Mesothelial cell of epicardium (in vitro differentiated cells): ENCODE measurements around the gene DMD. TPM values are rescaled to one million over a fixed set of nuclear protein-coding genes. Genes with fewer than 3 reads are reported as not detected.

Source experiments
- DNase-seq, 2 experiments: peaks; one replicate each; pipeline ENCODE4 v3.0.0; 2021; ENCODE audit warnings: low spot score in 2 of 2; ENCODE audit not compliant: unreplicated experiment in 2 of 2
- H3K27ac Mint-ChIP-seq: 2 replicates; pipeline ENCODE4 v1.8.0; 2021; ENCODE audit warnings: mixed read lengths
- H3K27me3 Mint-ChIP-seq: 2 replicates; pipeline ENCODE4 v1.8.0; 2021; ENCODE audit warnings: low read depth, mixed read lengths
- H3K36me3 Mint-ChIP-seq: 2 replicates; pipeline ENCODE4 v1.8.0; 2021; ENCODE audit warnings: mixed read lengths
- H3K4me1 Mint-ChIP-seq: 2 replicates; pipeline ENCODE4 v1.8.0; 2021; ENCODE audit warnings: mixed read lengths
- H3K4me3 Mint-ChIP-seq: 2 replicates; pipeline ENCODE4 v1.8.0; 2021; ENCODE audit warnings: mild to moderate bottlenecking, moderate library complexity, mixed read lengths
- H3K9me3 Mint-ChIP-seq: 2 replicates; pipeline ENCODE4 v1.8.0; 2021; ENCODE audit warnings: mixed read lengths
- total RNA-seq: library from RNA; stranded (reverse); gene quantifications from 3 replicates; pipeline ENCODE4 v1.2.1, GENCODE V29; 2021
- TF ChIP-seq, protein P1 (sequence below): fragments of 200-600 bp; sonication (generic); IDR thresholded peaks from one replicate; pipeline ENCODE4 v1.5.0; 2021; ENCODE audit warnings: antibody characterized with exemption; ENCODE audit not compliant: unreplicated experiment

Gene DMD
- total RNA-seq, 1 donor from 2014 or later: 79.4 TPM

DNA sequence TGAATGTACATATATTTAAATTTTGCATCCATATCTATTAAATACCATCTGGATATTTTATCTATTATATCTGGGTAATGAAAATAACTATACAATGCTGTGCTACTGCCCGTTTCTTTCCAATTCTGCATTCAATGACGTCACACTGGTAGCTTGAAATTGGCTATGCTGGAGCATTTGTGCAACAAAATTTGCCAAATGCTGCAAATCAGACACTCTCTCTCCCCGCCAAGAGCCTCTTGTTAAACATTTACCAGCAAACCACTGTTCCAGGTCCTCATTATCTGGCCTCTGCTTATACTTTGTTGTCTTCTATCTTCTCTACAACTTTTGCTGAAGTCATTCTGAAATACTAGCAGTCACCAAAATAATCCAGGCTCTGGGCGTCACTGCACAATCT lies 1201.1 kb downstream of the DMD start:
- peaks cover 11% of the 10 kb centered on the region for H3K9me3 Mint-ChIP-seq
- H3K4me3 Mint-ChIP-seq: no peak overlapping the region
- TF ChIP-seq, protein P1, sequence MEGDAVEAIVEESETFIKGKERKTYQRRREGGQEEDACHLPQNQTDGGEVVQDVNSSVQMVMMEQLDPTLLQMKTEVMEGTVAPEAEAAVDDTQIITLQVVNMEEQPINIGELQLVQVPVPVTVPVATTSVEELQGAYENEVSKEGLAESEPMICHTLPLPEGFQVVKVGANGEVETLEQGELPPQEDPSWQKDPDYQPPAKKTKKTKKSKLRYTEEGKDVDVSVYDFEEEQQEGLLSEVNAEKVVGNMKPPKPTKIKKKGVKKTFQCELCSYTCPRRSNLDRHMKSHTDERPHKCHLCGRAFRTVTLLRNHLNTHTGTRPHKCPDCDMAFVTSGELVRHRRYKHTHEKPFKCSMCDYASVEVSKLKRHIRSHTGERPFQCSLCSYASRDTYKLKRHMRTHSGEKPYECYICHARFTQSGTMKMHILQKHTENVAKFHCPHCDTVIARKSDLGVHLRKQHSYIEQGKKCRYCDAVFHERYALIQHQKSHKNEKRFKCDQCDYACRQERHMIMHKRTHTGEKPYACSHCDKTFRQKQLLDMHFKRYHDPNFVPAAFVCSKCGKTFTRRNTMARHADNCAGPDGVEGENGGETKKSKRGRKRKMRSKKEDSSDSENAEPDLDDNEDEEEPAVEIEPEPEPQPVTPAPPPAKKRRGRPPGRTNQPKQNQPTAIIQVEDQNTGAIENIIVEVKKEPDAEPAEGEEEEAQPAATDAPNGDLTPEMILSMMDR: no peak
- no peaks in the 10 kb centered on the region for H3K4me1 Mint-ChIP-seq
- H3K36me3 Mint-ChIP-seq: no peaks in the 10 kb centered on the region
- no peak overlapping the region for H3K27ac Mint-ChIP-seq
- no peak for DNase-seq
- H3K27me3 Mint-ChIP-seq: no peaks in the 10 kb centered on the region

DNA sequence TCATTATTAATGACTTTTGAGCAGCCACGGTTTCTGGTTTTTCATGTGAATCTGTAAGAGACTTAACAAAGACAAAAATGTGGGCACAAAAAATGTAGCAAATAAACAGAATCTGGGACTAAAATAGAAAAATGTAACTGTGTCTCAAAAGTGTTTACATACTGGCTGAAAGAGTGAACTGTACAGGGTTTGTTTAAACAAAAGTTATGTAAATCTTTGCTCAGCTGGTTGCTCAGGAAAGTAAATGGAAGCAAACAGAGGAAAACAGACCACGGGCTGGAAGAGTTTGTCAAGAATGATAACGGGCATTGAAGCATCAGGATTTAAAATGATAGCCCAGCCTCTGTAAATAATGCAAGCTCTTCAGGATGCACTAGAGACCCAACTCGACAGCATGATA lies 1217.7 kb downstream of the DMD start:
- DNase-seq: no peak
- Mint-ChIP-seq H3K36me3 (no peaks in the 10 kb centered on the region), H3K4me3 (no peak overlapping the region), H3K27me3 (no peaks in the 10 kb centered on the region), H3K27ac (no peak overlapping the region), H3K9me3 (peaks cover 25% of the 10 kb centered on the region), H3K4me1 (no peaks in the 10 kb centered on the region)
- TF ChIP-seq, protein P1: no peak

DNA sequence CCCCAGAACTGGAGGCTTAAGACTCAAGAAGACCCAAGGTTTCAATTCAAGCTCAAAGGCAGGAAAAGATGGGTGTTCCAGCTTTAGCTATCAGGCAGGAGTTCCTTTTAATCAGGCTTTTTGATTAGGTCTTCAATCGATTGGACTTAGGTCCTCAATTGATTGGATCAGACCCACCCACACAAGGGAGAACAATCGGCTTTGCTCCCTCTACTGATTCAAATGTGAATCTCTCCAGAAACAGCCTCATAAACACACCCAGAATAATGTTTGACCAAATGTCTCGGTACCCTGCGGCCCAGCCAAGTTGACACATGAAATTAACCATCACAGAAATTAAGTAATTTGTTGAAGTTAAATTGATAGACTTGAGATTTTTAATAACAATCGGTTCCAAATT lies 1222.4 kb downstream of the DMD start:
- H3K4me3 Mint-ChIP-seq: no peak overlapping the region
- peaks cover 31% of the 10 kb centered on the region for H3K9me3 Mint-ChIP-seq
- DNase-seq: no peak
- no peaks in the 10 kb centered on the region for H3K4me1 Mint-ChIP-seq
- H3K27me3 Mint-ChIP-seq: no peaks in the 10 kb centered on the region
- no peak overlapping the region for H3K27ac Mint-ChIP-seq
- TF ChIP-seq, protein P1: no peak
- H3K36me3 Mint-ChIP-seq: no peaks in the 10 kb centered on the region

DNA sequence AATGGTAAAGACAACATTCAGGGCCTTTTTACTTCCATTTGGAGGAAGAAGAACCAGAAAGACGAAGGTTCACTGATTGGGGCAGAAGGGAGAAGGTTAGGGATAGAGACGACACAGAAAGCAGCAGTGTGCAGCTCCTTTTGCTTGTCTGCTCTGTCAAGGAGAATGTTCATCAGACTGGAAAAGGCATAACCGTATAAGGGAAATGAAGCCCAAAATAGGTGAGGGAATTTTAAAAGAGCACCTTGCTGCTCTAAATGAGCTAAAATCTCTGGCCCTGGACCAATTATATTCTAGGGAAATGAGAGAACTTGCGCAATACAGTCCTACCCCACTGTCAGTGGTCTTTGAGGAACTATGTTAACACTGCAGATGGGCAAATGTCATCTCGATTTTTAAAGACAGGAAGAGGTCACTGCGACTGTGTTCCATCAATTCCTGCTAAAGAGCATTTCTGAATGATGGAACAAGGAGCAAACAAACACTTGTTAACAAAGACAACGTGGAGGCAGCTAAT lies 1229.7 kb downstream of the DMD start:
- Mint-ChIP-seq H3K27me3 (no peaks in the 10 kb centered on the region), H3K4me1 (no peaks in the 10 kb centered on the region), H3K36me3 (no peaks in the 10 kb centered on the region), H3K9me3 (peaks cover 38% of the 10 kb centered on the region), H3K4me3 (no peak overlapping the region), H3K27ac (no peak overlapping the region)
- TF ChIP-seq, protein P1: no peak
- DNase-seq: no peak

DNA sequence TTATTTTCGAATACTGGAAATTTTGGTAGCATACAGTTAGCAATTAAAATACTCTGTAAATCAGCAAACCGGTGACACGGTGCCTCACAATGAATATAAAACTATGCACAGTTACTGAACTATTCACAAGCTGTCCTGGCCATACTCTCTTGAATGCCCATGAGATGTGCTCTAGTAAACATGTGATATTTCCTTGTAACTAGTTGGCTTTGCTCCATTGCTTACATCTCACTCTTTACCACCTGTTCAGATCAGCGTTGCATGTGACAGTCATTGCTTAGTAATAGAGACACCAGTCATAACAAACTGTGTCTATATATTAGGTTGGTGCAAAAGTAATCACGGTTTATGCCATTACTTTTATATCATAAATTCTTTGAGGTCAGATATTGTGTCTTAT lies 1241.6 kb downstream of the DMD start:
- H3K36me3 Mint-ChIP-seq: peaks cover 2% of the 10 kb centered on the region
- DNase-seq: no peak
- H3K27ac Mint-ChIP-seq: no peak overlapping the region
- no peaks in the 10 kb centered on the region for H3K27me3 Mint-ChIP-seq
- H3K9me3 Mint-ChIP-seq: peaks cover 36% of the 10 kb centered on the region
- TF ChIP-seq, protein P1: no peak
- H3K4me1 Mint-ChIP-seq: peaks cover 1% of the 10 kb centered on the region
- no peak overlapping the region for H3K4me3 Mint-ChIP-seq

DNA sequence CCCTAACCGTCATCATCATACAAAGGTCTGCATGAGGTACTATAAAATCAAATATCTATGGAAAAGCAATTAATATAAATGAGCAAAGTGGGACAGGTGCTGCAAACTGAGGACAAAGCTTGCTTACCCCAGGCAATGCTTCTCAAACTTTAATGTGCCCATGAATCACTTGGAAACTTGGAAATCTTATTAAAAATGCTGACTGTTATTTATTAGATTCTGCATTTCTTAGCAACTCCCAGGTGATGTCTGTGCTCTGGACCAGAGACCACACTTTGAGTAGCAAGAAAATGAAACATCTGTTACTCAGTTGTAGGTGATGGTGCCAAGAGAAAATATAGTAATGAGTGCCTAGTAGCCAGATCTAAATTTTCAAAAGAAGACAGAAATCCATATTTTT lies 1249.1 kb downstream of the DMD start:
- no peaks in the 10 kb centered on the region for H3K36me3 Mint-ChIP-seq
- peaks cover 32% of the 10 kb centered on the region for H3K9me3 Mint-ChIP-seq
- H3K27me3 Mint-ChIP-seq: no peaks in the 10 kb centered on the region
- no peak for DNase-seq
- no peak overlapping the region for H3K27ac Mint-ChIP-seq
- TF ChIP-seq, protein P1: no peak
- peaks cover 1% of the 10 kb centered on the region for H3K4me1 Mint-ChIP-seq
- H3K4me3 Mint-ChIP-seq: no peak overlapping the region
